Activated CD8-positive, alpha-beta T cell treated with anti-CD3 and anti-CD28 coated beads for 36 hours (primary cell): ENCODE measurements around the gene PRKCZ. TPM values are rescaled to one million over a fixed set of nuclear protein-coding genes. Genes with fewer than 3 reads are reported as not detected.

Experiments used
- ATAC-seq: fragments of 200-7000 bp; cut with Tn5 transposase; one replicate; pipeline ENCODE4 v1.10.0; 2021; ENCODE audit warnings: mild to moderate bottlenecking, moderate library complexity
- CTCF ChIA-PET: fragments of 350-600 bp; sonication (Branson Sonifier 250); formaldehyde crosslinking; loops from one replicate; lab custom pipeline; 2021; ENCODE audit warnings: antibody characterized with exemption; lab: Charles Lee
- POLR2A ChIA-PET: fragments of 350-600 bp; sonication (Branson Sonifier 250); formaldehyde crosslinking; loops from one replicate; lab custom pipeline; 2021; ENCODE audit warnings: antibody characterized with exemption; lab: Charles Lee
- DNase-seq: peaks from one replicate; pipeline ENCODE4 v3.0.0-alpha.2; 2020
- H3K27ac Mint-ChIP-seq: one replicate; pipeline ENCODE4 v1.8.0; 2021; ENCODE audit warnings: mild to moderate bottlenecking, mixed read lengths
- H3K27me3 Mint-ChIP-seq: one replicate; pipeline ENCODE4 v1.8.0; 2021; ENCODE audit warnings: mixed read lengths
- H3K36me3 Mint-ChIP-seq: one replicate; pipeline ENCODE4 v1.8.0; 2021; ENCODE audit warnings: low read depth, mixed read lengths
- H3K4me1 Mint-ChIP-seq: one replicate; pipeline ENCODE4 v1.8.0; 2021; ENCODE audit warnings: low read depth, mixed read lengths
- H3K4me3 Mint-ChIP-seq: one replicate; pipeline ENCODE4 v1.8.0; 2021; ENCODE audit warnings: mild to moderate bottlenecking, moderate library complexity, mixed read lengths
- H3K9me3 Mint-ChIP-seq: one replicate; pipeline ENCODE4 v1.8.0; 2021; ENCODE audit warnings: mixed read lengths
- CTCF ChIP-seq: fragments of 200-600 bp; IDR thresholded peaks from one replicate; pipeline ENCODE4 v1.8.0; 2022; ENCODE audit warnings: antibody characterized with exemption, mild to moderate bottlenecking
- intact Hi-C: fragments of 100-400 bp; cut with micrococcal nuclease; formaldehyde crosslinking; loops from one replicate; pipeline ENCODE4 v1.10.0; 2022
- total RNA-seq, 2 experiments: library from RNA; stranded (reverse); gene quantifications; one replicate each; pipeline ENCODE4 v1.2.3, GENCODE V29; 2021

Gene PRKCZ
- total RNA-seq, 2 experiments from 2014 or later = 15.4 to 15.7 TPM

GRCh38 chr1:2073382-2074230 lies 23.4 kb downstream of the PRKCZ start:
- no peak for TF ChIP-seq CTCF
- POLR2A ChIA-PET = interaction anchor here (0.9 kb wide), 1 partner anchor 127 kb away, joined by 3 read pairs; no protein-coding TSS in a partner anchor
- no peak overlapping the region for H3K27ac Mint-ChIP-seq
- H3K27me3 Mint-ChIP-seq = no peaks in the 10 kb centered on the region
- peaks cover 9% of the 10 kb centered on the region for H3K4me1 Mint-ChIP-seq
- peaks cover 23% of the 10 kb centered on the region for H3K36me3 Mint-ChIP-seq
- H3K4me3 Mint-ChIP-seq = no peak overlapping the region
- CTCF ChIA-PET = no interaction called here
- DNase-seq (no peak), ATAC-seq (no peak)
- intact Hi-C loops = no loop called here
- H3K9me3 Mint-ChIP-seq = peaks cover 18% of the 10 kb centered on the region

- DNase-seq (no peak), ATAC-seq (no peak)
- Mint-ChIP-seq H3K27ac (no peak overlapping the region), H3K36me3 (peaks cover 26% of the 10 kb centered on the region), H3K4me1 (peaks cover 9% of the 10 kb centered on the region), H3K4me3 (no peak overlapping the region), H3K27me3 (no peaks in the 10 kb centered on the region), H3K9me3 (peaks cover 22% of the 10 kb centered on the region)
- ChIA-PET CTCF (no interaction called here), POLR2A (no interaction called here)
- TF ChIP-seq CTCF = no peak
- intact Hi-C loops = no loop called here
Observed at GRCh38 chr1:2074396-2074795, 24.2 kb downstream of the PRKCZ start.

GRCh38 chr1:2074944-2075740 lies 24.9 kb downstream of the PRKCZ start:
- intact Hi-C loops = no loop called here
- POLR2A ChIA-PET = interaction anchor here (1.0 kb wide), 1 partner anchor 87 kb away, joined by 3 read pairs; no protein-coding TSS in a partner anchor
- no peak overlapping the region for H3K27ac Mint-ChIP-seq

GRCh38 chr1:2076826-2077225 lies 26.6 kb downstream of the PRKCZ start:
- CTCF ChIA-PET = no interaction called here
- Mint-ChIP-seq H3K27me3 (no peaks in the 10 kb centered on the region), H3K4me3 (no peak overlapping the region), H3K36me3 (peaks cover 30% of the 10 kb centered on the region), H3K27ac (no peak overlapping the region), H3K4me1 (peaks cover 8% of the 10 kb centered on the region), H3K9me3 (peaks cover 22% of the 10 kb centered on the region)
- ATAC-seq (no peak), DNase-seq (no peak)
- intact Hi-C loops = no loop called here
- no peak for TF ChIP-seq CTCF
- POLR2A ChIA-PET = no interaction called here

More at GRCh38 chr1:2074944-2075740, 24.9 kb downstream of the PRKCZ start:
- CTCF ChIA-PET = no interaction called here
- peaks cover 22% of the 10 kb centered on the region for H3K9me3 Mint-ChIP-seq
- H3K4me3 Mint-ChIP-seq = no peak overlapping the region
- peaks cover 9% of the 10 kb centered on the region for H3K4me1 Mint-ChIP-seq
- ATAC-seq (no peak), DNase-seq (no peak)
- no peak for TF ChIP-seq CTCF
- no peaks in the 10 kb centered on the region for H3K27me3 Mint-ChIP-seq
- peaks cover 28% of the 10 kb centered on the region for H3K36me3 Mint-ChIP-seq
